NCI-H2196 (cell line): ENCODE data around the gene NANOS1.
A peak's percentile ranks its signal among the peaks of the same experiment; 100 is the strongest.

ENCODE experiments used
- DNase-seq: peaks from one replicate; lab custom pipeline; 2025; ENCODE audit not compliant: unreplicated experiment; lab: John Stamatoyannopoulos, UW

Gene NANOS1, protein sequence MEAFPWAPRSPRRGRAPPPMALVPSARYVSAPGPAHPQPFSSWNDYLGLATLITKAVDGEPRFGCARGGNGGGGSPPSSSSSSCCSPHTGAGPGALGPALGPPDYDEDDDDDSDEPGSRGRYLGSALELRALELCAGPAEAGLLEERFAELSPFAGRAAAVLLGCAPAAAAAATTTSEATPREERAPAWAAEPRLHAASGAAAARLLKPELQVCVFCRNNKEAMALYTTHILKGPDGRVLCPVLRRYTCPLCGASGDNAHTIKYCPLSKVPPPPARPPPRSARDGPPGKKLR

DNA sequence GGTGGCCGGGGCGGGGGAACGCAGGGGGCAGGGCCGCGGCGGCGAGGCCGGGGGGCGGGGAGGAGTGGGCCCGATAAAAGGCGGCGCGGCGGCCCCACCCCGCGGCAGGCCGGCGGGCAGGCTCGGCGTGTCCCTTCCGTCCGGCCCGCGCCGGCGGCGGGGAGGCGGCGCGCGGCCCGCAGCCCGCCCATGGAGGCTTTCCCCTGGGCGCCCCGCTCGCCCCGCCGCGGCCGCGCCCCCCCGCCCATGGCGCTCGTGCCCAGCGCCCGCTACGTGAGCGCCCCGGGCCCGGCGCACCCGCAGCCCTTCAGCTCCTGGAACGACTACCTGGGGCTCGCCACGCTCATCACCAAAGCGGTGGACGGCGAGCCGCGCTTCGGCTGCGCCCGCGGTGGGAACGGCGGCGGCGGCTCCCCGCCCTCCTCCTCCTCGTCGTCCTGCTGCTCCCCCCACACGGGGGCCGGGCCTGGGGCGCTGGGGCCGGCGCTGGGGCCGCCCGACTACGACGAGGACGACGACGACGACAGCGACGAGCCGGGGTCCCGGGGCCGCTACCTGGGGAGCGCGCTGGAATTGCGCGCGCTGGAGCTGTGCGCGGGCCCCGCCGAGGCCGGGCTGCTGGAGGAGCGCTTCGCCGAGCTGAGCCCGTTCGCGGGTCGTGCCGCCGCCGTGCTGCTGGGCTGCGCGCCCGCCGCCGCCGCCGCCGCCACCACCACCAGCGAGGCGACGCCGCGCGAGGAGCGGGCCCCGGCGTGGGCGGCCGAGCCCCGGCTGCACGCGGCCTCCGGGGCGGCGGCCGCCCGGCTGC lies at the start of gene NANOS1:
Gene NANOS1, plus strand, starts transcription at position 102 of the 808 bp plus-strand sequence. Its CDS starts 88 bp downstream, at position 190.
- DNase-seq: no peak

DNA sequence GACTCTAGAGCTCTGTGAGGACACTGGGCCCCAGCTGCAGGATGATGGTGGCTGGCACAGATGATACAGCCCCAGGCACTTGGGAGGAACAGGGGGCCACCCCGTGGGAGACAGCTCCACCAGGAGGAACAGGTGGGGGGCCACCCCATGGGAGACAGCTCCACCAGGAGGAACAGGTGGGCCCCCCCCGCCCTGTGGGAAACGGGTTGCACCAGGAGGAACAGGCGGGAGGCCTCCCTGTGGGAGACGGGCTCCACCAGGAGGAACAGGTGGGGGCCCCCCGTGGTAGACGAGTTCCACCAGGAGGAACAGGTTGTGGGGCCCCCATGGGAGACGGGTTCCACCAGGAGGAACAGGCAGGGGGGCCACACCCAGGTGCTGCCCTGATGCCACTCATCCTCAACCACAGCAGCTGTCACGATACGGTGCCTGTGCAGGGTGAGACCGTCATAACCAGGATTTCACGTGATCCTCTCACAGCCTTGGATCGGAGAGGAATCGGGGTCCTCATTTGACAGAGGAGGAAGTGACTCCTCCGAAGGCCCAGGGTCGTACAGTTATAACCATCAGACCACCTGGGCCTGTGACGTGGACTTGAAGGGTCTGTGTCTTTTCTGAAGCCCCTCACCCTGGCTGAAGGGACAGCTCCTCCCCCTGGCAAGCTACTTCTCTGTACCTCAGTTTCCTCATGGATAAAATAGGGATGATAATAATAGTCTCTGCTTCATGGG lies 49.2 kb upstream of the NANOS1 start:
- DNase-seq: no peak

DNA sequence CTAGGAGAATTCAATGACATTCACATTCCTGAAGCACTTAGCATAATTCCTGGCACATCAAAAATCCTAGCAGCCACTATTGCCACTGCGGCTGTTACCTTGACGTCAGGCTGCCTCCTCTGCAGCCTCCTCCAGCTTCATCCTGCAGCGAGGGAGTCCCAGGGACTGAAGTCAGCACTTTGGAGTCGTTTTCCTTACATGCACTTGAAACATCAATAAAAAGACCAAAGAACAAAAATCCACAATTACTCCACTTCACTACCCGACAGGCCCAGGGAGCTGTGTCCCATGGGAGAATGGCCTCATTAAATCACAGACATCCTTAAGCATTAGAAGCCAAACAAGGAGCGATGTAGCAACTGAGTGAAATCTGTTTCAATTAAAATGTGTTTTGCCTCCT lies 48.6 kb upstream of the NANOS1 start:
- no peak for DNase-seq

DNA sequence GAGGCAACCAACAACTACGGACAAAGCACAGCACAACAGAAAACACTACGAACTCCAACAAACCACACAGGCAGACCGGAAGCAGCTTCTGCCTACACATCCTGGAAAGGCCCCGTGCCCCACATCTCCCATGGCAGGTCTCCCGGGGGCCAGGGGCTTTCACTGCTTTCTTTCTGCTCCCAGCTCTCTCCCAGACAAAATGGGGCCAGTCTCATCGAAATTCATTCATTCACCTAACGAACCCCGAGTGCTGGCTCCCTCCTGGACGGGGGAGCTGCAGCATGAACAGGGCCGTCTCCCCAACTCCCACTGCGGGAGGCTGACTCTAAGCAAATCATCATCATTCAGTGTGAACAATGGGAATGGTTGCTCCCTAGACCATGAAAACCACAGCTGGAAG lies 47.6 kb upstream of the NANOS1 start:
- no peak for DNase-seq

DNA sequence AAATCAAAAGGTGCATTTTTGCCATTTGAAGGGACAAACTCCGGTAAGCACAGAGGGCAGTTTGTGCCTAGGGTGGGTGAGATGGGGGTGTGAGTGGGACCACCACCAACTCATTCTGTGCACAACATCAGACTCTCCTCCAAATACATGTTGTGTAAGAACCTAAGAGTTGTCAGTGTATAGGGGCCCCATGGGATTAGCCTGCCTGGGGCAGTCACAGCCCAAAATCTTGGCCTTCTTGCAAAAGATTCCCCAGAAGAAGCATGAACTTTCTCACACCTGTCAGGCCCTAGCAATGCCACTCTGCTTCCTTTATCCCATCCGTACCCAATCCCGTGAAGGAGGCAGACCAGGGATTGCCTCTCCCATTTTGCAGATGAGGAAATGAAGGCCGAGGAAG lies 47.1 kb upstream of the NANOS1 start:
- DNase-seq: no peak

DNA sequence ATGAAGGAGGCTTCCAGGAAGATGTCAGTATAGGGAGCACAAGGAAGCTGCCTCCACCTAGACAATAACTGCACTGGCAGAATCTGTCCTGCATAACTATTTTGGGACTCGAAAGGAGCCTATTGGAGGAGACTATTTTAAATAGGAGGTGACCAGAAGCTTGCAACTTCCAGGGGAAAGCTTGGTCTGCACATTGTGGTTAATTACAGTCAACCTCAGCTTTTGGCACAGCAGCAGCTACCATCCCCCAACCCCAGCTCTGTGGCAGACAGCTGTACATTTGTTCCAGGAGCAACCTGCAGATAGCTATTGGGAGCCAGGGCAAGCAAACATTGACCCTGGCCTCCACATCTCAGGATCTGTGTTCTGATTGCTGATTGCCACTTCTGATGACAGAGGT lies 46.3 kb upstream of the NANOS1 start:
- DNase-seq: peak; percentile 5

DNA sequence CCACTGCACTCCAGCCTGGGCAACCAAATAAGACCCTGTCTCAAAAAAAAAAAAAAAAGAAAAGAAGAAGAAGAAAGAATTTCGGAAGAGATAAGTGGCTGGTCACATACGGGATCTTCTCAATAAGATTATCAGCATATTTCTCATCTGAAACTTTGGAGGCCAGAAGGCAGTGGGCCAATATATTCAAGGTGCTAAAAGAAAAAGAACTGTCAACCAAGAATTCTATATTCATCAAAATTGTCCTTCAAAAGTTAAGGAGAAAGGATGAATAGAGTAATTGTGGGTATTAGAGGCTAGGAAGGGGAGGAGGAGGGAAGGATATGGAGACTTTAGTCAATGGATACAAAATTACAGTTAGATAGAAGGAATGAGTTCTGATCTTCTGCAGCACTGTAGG lies 43.9 kb upstream of the NANOS1 start:
- DNase-seq: no peak

DNA sequence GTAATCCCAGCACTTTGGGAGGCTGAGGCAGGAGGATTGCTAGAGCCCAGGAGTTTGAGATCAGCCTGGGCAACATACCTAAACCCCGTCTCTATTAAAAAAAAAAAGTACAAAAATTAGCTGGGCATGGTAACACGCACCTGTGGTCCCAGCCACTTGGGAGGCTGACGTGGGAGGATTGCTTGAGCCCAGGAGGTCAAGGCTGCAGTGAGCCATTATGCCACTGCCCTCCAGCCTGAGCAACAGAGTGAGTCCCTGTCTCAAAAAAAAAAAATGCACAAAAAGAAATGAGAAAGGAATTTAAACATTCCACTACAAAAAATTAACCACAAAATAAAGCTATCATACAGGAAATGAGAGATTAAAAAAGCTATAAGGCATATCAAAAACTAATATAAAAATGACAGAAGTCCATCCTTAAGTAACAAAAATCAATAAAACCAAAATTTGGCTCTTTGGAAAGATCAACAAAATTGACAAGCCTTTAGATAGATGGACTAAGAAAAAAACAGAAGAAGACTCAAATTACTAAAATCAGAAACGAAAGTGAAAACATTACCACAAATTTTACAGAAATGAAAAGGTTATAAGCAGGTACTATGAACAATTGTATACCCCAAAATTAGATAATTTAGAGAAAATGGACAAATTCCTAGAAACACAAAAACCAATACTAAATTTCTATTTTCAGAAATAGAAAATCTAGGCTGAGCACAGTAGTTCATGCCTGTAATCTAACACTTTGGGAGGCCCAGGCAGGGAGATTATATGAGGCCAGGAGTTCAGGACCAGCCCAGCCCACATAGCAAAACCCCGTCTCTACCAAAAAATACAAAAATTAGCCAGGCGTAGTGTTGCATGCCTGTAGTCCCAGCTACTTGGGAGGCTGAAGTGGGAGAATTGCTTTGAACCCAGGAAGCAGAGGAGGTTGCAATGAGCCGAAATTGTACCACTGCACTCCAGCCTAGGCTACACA lies 42.4 kb upstream of the NANOS1 start:
- DNase-seq: no peak

DNA sequence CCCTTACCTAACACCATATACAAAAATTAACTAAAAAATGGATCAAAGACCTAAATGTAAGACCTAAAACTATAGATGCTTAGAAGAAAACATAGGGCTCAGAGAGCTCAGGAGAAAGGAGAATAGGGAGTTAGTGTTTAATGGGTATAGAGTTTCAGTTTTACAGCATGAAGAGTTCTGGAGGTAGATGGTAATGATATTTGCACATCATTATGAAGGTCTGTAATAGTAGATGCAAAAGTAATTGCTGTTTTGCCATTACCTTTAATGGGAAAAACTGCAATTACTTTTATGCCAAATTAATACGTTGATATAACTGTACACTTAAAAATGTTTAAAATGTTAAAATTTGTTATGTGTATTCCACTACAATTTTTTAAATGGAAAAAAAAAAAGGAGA lies 39.2 kb upstream of the NANOS1 start:
- no peak for DNase-seq

DNA sequence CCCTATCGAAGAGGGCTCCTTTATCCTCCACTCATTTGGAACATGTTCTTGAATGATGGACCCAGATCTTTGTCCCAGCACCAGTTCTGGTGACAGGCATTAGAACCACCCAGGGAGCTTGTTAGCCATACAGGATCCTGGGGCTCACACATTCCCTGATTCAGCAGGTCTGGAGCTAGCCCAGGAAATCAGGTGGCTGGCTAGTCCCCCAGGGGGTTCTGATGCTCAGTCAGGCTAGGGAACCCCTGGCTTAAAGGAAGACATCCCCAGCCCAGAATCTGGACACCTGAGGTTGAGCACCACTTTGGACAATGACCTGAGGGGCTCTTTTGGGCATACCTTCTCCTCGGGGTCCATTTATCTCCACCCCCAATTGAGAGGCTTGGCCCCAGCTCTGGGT lies 37.0 kb upstream of the NANOS1 start:
- DNase-seq: no peak

DNA sequence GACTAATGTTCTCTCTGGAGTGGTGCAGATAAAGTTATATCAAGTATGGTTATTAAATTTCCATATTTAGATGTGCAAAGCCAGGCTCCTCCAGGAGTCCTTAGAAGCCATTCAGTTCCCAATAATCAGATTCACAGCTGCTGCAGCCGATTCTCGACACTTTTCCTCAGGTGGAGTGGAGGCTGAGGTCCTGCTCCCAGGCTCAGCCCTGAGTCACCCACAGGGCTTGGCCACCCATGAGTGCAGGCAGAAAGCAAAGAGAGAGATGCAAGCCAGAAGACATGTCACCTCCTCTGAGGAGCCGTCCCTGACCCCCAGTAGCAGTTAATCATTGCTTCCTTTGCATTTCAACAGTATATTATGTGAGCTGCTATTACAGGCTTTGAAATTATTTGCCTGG lies 36.3 kb upstream of the NANOS1 start:
- DNase-seq: no peak

DNA sequence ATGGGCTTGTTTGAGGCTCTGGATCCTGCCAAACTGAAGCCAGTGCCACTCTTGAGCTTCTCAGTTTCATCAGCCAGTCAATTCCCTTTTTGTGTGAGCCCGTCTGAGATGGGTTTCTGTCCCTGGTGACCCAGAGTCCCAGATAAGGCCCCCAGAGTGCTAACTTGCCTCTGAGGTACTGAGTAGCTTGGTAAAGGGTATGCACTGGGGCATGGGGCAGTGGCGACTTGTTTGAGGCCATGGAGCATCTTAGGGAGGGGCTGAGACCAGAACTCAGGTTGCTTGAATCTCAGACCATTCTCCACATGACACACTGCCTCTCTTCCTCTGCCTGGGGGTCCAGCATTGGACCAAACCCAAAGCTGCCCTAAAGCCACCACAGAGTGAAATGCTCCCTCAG lies 35.2 kb upstream of the NANOS1 start:
- DNase-seq: no peak

DNA sequence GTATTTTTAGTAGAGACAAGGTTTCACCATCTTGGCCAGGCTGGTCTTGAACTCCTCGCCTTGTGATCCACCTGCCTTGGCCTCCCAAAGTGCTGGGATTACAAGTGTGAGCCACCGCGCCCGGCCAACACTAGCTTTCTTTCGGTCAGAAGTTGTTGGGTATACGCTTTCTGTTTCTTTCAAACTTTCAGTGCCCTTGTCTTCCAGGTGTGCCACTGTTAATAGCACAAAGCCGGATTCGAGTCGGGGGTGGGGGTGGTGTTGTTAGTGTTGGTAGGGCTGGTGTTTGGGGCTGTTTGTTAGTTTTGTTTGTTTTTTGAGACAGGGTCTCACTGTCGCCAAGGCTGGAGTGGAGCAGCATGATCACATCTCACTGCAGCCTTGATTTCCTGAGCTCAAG lies 33.8 kb upstream of the NANOS1 start:
- DNase-seq: no peak

DNA sequence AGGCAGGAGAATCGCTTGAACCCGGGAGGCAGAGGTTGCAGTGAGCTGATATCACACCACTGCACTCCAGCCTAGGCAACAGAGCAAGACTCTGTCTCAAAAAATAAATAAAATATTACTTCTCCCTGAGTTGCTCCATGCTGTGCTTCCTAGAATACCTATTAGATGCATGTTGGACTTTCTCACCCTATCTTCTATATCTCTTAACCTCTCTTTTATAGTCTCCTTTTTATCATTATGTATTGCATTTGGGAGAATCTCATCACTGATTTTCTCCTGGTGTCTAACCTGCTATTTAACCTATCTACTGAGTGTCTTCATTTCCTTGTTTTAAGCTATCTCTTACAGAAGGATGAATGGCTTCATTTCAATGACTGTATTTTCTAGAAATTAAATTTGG lies 32.1 kb upstream of the NANOS1 start:
- DNase-seq: no peak

DNA sequence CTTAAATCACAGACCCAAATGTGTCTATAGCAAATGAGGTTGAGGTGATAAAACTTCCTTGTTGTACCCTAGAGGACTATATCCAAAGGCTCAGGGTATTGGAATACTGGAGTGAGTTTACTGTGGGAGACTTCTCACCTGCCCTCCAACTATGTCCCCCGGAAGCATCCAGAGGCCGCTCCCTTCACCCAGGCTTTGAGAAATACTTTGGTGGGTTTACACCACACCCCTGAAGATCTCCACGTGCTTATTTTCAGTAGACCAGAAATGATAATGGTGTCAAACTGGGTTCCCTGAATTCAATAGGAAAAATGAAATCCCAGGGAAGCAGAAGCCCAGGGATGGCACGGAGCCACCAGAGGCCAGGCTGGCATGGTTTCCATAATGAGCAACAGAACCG lies 31.3 kb upstream of the NANOS1 start:
- DNase-seq: no peak

DNA sequence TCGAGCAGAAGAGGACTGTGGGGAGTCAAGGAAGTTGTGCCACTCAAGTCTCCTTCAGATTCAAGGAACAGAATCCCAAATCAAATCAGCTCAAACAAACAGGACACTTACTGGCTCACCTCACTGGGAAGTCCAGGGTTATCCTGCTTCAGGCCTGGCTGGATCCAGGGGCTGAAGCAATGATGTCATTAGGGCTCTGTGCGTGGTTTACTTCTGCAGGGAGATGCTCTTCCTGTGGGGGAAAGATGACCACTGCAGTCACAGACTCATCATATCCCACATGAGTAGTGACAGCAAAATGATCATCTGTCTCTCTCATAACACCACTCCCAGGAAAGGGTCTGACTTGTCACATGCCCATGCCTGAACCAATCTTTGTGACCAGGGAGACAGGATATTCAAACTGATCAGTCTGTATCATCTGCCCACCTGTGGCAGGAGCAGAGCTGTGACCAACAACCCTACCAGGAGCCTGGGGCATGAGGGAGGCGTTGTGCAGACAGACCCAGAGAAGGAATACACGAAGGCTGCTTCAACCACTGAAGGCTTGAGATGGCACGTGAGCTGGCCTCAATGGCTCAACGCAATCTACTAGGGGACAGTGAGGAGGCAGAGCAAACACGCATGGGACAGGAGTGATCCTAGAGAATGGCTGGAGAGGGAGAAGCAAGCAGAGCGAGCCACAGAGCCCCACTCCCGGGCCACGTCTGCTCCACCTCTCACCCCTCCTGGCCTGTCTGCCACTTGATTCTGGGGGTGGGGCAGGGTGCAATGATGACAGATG lies 27.6 kb upstream of the NANOS1 start:
- DNase-seq: no peak

DNA sequence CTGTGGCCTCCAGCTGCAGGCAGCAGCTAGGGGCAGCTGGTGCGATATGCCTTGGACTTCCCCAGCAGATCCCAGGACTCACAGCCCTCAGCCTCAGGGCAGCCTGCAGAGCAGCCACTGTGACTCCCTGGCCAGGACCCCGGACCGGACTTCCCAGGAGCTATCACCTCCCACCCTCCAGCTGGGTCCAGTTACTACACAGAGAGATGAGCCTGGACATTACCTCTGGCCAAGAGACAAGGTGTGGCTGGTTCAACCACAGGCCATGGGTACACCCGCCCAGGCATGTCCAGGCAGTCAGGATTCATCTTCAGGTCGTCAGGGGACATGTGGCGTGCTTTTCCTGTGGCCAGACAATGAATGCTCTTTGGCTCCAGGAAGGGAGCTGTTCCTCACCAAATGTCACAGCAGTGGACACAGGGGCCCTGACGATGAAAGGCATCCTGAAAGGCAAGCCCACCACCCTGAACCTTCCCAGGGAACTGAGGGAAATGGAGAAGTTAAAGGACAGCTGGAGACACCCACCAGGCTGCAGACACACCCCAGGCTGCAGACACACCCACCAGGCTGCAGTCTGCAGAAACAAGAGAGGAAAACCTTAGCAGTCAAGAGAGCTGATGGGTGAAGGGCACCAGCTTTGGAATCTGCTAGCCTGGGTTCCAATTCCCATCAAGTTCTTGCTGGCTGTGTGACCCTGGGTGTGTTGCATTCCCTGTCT lies 25.8 kb upstream of the NANOS1 start:
- no peak for DNase-seq

DNA sequence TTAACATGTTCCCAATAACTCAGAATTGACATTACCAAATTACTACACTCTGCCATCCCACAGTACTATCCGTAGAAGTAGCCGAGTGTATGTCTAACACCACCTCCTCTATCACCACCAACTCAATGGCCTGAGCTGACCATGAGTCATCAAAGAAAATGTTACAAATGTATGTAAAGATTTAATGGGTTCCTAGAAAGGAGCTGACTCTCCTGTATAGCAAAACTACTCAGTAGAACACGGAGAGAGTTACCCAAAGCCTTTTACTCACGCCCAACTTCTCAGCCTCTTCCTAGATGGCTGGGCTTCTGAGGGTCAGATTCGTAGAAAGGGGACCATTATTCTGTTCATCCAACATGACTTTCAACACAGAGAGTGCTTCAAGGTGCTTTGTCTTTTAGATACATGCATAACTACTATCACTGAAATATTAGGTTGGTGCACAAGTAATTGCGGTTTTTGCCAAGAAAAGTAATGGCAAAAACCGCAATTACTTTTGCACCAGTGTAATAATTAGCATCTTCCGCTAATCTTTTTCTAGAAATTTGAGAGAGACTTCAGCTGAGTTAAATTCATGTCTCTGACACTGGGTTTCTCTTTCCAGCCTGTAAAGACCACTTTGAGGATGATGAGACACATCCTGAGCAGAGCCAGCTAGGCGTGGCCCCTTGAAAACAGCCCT lies 24.0 kb upstream of the NANOS1 start:
- DNase-seq: no peak
